HEK293 (cell line): ENCODE measurements around the gene HM13.

Source experiments
- CTCF ChIA-PET: fragments of 350-600 bp; formaldehyde crosslinking; extraction: SDS; loops from one replicate; lab custom pipeline; 2021; ENCODE audit warnings: antibody characterized with exemption; lab: Yijun Ruan, JAX
- POLR2A ChIA-PET: fragments of 300-600 bp; formaldehyde crosslinking; extraction: SDS; loops from one replicate; lab custom pipeline; 2020; ENCODE audit warnings: antibody characterized with exemption, inconsistent platforms; lab: Yijun Ruan, JAX
- H3K27ac ChIP-seq: fragments of 200-500 bp; sonication (Bioruptor generic); 2 replicates; pipeline ENCODE4 v1.5.1; 2014; ENCODE audit warnings: low read depth, low read length, control low read depth, inconsistent platforms; ENCODE audit errors: extremely low read depth
- H3K36me3 ChIP-seq, 2 experiments: fragments of 200-500 bp in 1 of 2; sonication (Bioruptor generic) in 1 of 2; 1 replicate in 1 of 2; 2 replicates in 1 of 2; pipeline ENCODE4 v1.5.1; 2014 to 2017; ENCODE audit warnings: inconsistent platforms in 2 of 2, low read length in 2 of 2; ENCODE audit not compliant: control insufficient read depth in 2 of 2, insufficient read depth in 1 of 2
- H3K4me1 ChIP-seq: fragments of 200-500 bp; sonication (Bioruptor generic); 2 replicates; pipeline ENCODE4 v1.5.1; 2014; ENCODE audit warnings: mild to moderate bottlenecking, low read length, inconsistent platforms; ENCODE audit not compliant: control insufficient read depth, insufficient read depth
- H3K4me3 ChIP-seq: 2 replicates; pipeline ENCODE4 v1.5.1; 2011; ENCODE audit warnings: low read depth, mild to moderate bottlenecking, control low read depth, low read length, moderate library complexity
- H3K9me3 ChIP-seq: fragments of 200-500 bp; sonication (Bioruptor generic); 2 replicates; pipeline ENCODE4 v1.5.1; 2014; ENCODE audit warnings: low read depth, low read length, inconsistent platforms; ENCODE audit not compliant: control insufficient read depth, insufficient read depth
- EGR2 ChIP-seq: fragments of 450-650 bp; formaldehyde crosslinking; IDR thresholded peaks from 2 replicates; pipeline ENCODE4 v1.5.1; 2016; ENCODE audit warnings: low read depth, missing biosample characterization, missing genetic modification characterization
- FEZF1 ChIP-seq: fragments of 450-650 bp; formaldehyde crosslinking; IDR thresholded peaks from 2 replicates; pipeline ENCODE4 v1.5.1; 2016; ENCODE audit warnings: missing biosample characterization, missing genetic modification characterization
- GLI4 ChIP-seq: fragments of 450-650 bp; formaldehyde crosslinking; IDR thresholded peaks from 2 replicates; pipeline ENCODE4 v1.5.1; 2016; ENCODE audit warnings: missing biosample characterization, missing genetic modification characterization
- KLF16 ChIP-seq: fragments of 450-650 bp; formaldehyde crosslinking; IDR thresholded peaks from 2 replicates; pipeline ENCODE4 v1.5.1; 2017; ENCODE audit warnings: missing biosample characterization, missing genetic modification characterization
- KLF17 ChIP-seq: fragments of 450-650 bp; formaldehyde crosslinking; IDR thresholded peaks from 2 replicates; pipeline ENCODE4 v1.5.1; 2016; ENCODE audit warnings: missing biosample characterization, missing genetic modification characterization
- MZF1 ChIP-seq: fragments of 450-650 bp; formaldehyde crosslinking; IDR thresholded peaks from 2 replicates; pipeline ENCODE4 v1.5.1; 2017; ENCODE audit warnings: missing biosample characterization, missing genetic modification characterization, borderline replicate concordance
- OSR2 ChIP-seq: fragments of 450-650 bp; formaldehyde crosslinking; IDR thresholded peaks from 2 replicates; pipeline ENCODE4 v1.5.1; 2016; ENCODE audit warnings: missing biosample characterization, missing genetic modification characterization
- PRDM6 ChIP-seq: fragments of 450-650 bp; formaldehyde crosslinking; IDR thresholded peaks from 2 replicates; pipeline ENCODE4 v1.5.1; 2017; ENCODE audit warnings: missing biosample characterization, missing genetic modification characterization
- SCRT1 ChIP-seq: fragments of 450-650 bp; formaldehyde crosslinking; IDR thresholded peaks from 2 replicates; pipeline ENCODE4 v1.5.1; 2016; ENCODE audit warnings: missing biosample characterization, missing genetic modification characterization, borderline replicate concordance
- YY2 ChIP-seq: fragments of 450-650 bp; formaldehyde crosslinking; IDR thresholded peaks from 2 replicates; pipeline ENCODE4 v1.5.1; 2016; ENCODE audit warnings: missing biosample characterization, missing genetic modification characterization
- ZBTB6 ChIP-seq: fragments of 450-650 bp; formaldehyde crosslinking; IDR thresholded peaks from 2 replicates; pipeline ENCODE4 v1.5.1; 2017; ENCODE audit warnings: missing biosample characterization, missing genetic modification characterization
- ZFHX2 ChIP-seq: fragments of 450-650 bp; formaldehyde crosslinking; conservative IDR thresholded peaks from 2 replicates; pipeline ENCODE4 v1.5.1; 2016; ENCODE audit warnings: missing biosample characterization, missing genetic modification characterization
- ZNF112 ChIP-seq: fragments of 450-650 bp; formaldehyde crosslinking; IDR thresholded peaks from 2 replicates; pipeline ENCODE4 v1.5.0; 2017; ENCODE audit warnings: missing biosample characterization, missing genetic modification characterization
- ZNF138 ChIP-seq: fragments of 450-650 bp; formaldehyde crosslinking; IDR thresholded peaks from 2 replicates; pipeline ENCODE4 v1.5.1; 2016; ENCODE audit warnings: missing biosample characterization, missing genetic modification characterization, borderline replicate concordance
- ZNF24 ChIP-seq: fragments of 450-650 bp; formaldehyde crosslinking; IDR thresholded peaks from 2 replicates; pipeline ENCODE4 v1.5.1; 2016; ENCODE audit warnings: missing biosample characterization, missing genetic modification characterization
- ZNF366 ChIP-seq: fragments of 450-650 bp; formaldehyde crosslinking; conservative IDR thresholded peaks from 2 replicates; pipeline ENCODE4 v1.5.1; 2016; ENCODE audit warnings: missing biosample characterization, missing genetic modification characterization
- ZNF391 ChIP-seq: fragments of 450-650 bp; formaldehyde crosslinking; IDR thresholded peaks from 2 replicates; pipeline ENCODE4 v1.5.1; 2016; ENCODE audit warnings: low read depth, missing biosample characterization, missing genetic modification characterization, borderline replicate concordance
- ZNF404 ChIP-seq: fragments of 450-650 bp; formaldehyde crosslinking; IDR thresholded peaks from 2 replicates; pipeline ENCODE4 v1.5.1; 2017; ENCODE audit warnings: missing biosample characterization, missing genetic modification characterization
- ZNF529 ChIP-seq: fragments of 450-650 bp; formaldehyde crosslinking; IDR thresholded peaks from 2 replicates; pipeline ENCODE4 v1.5.1; 2017; ENCODE audit warnings: missing genetic modification characterization, missing biosample characterization; ENCODE audit not compliant: insufficient replicate concordance
- ZNF600 ChIP-seq: fragments of 450-650 bp; formaldehyde crosslinking; IDR thresholded peaks from 2 replicates; pipeline ENCODE4 v1.5.1; 2016; ENCODE audit warnings: missing biosample characterization, missing genetic modification characterization
- ZNF624 ChIP-seq: fragments of 450-650 bp; formaldehyde crosslinking; IDR thresholded peaks from 2 replicates; pipeline ENCODE4 v1.5.1; 2017; ENCODE audit warnings: missing biosample characterization, missing genetic modification characterization
- ZNF626 ChIP-seq: fragments of 450-650 bp; sonication (Bioruptor Pico); formaldehyde crosslinking; IDR thresholded peaks from 2 replicates; pipeline ENCODE4 v1.5.1; 2018; ENCODE audit warnings: missing biosample characterization, missing genetic modification characterization, inconsistent platforms
- ZNF639 ChIP-seq: fragments of 450-650 bp; formaldehyde crosslinking; IDR thresholded peaks from 2 replicates; pipeline ENCODE4 v1.5.1; 2016; ENCODE audit warnings: missing biosample characterization, missing genetic modification characterization
- ZNF658 ChIP-seq: fragments of 450-650 bp; formaldehyde crosslinking; IDR thresholded peaks from 2 replicates; pipeline ENCODE4; 2016; ENCODE audit warnings: missing biosample characterization, missing genetic modification characterization
- ZNF768 ChIP-seq: fragments of 450-650 bp; formaldehyde crosslinking; IDR thresholded peaks from 2 replicates; pipeline ENCODE4 v1.5.1; 2018; ENCODE audit warnings: missing biosample characterization, mild to moderate bottlenecking, missing genetic modification characterization
- ZSCAN18 ChIP-seq: fragments of 450-650 bp; formaldehyde crosslinking; IDR thresholded peaks from 2 replicates; pipeline ENCODE4 v1.5.1; 2016; ENCODE audit warnings: missing biosample characterization, missing genetic modification characterization
- ZXDB ChIP-seq: fragments of 450-650 bp; formaldehyde crosslinking; IDR thresholded peaks from 2 replicates; pipeline ENCODE4 v1.5.1; 2016; ENCODE audit warnings: missing biosample characterization, missing genetic modification characterization

Gene HM13

GRCh38 chr20:31497838-31498540 lies 16.3 kb upstream of the HM13 start:
- Histone ChIP-seq H3K4me3 (no peak overlapping the region), H3K4me1 (0 out of 2 replicates have a peak, but pooled peaks cover 2% of the 10 kb centered on the region), H3K36me3 (no peaks in the 10 kb centered on the region), H3K27ac (no peak overlapping the region), H3K9me3 (no peaks in the 10 kb centered on the region)
- ChIA-PET CTCF (interaction anchor here (0.6 to 1.0 kb wide), 3 partner anchors 13 to 137 kb away, joined by 3 read pairs; no protein-coding TSS in a partner anchor), POLR2A (no interaction called here)
- TF ChIP-seq GLI4 (tag by site-specific recombination) (no peak), ZBTB6 (tag by site-specific recombination) (no peak), SCRT1 (tag by site-specific recombination) (no peak), ZNF391 (no peak), KLF16 (tag by site-specific recombination) (no peak), ZNF112 (tag by site-specific recombination) (no peak), EGR2 (tag by site-specific recombination) (peak; percentile 22; the same call in 1 of the 2 replicates), ZNF138 (no peak), ZNF626 (tag by site-specific recombination) (no peak), ZNF639 (tag by site-specific recombination) (no peak), ZFHX2 (tag by site-specific recombination) (peak; percentile 54), ZSCAN18 (tag by site-specific recombination) (no peak), FEZF1 (tag by site-specific recombination) (no peak), ZNF600 (tag by site-specific recombination) (no peak), ZNF529 (tag by site-specific recombination) (no peak), PRDM6 (tag by site-specific recombination) (no peak)

GRCh38 chr20:31500527-31500926 lies 13.7 kb upstream of the HM13 start:
- TF ChIP-seq ZNF24 (tag by site-specific recombination): no peak
- no peak for TF ChIP-seq OSR2 (tag by site-specific recombination)
- TF ChIP-seq YY2 (tag by site-specific recombination): no peak
- TF ChIP-seq ZNF658: no peak
- no peak for TF ChIP-seq ZNF366
- no peak for TF ChIP-seq MZF1 (tag by site-specific recombination)
- TF ChIP-seq ZNF624 (tag by site-specific recombination): no peak
- no peak for TF ChIP-seq ZXDB (tag by site-specific recombination)
- TF ChIP-seq ZNF768 (tag by site-specific recombination): no peak
- TF ChIP-seq ZNF404 (tag by site-specific recombination): no peak
- TF ChIP-seq KLF17 (tag by site-specific recombination): no peak
- TF ChIP-seq, all 188 proteins: peak for 0
- Histone ChIP-seq H3K36me3 (no peaks in the 10 kb centered on the region), H3K9me3 (no peaks in the 10 kb centered on the region), H3K4me3 (no peak overlapping the region), H3K4me1 (0 out of 2 replicates have a peak, but pooled peaks cover 2% of the 10 kb centered on the region), H3K27ac (no peak overlapping the region)
- ChIA-PET CTCF (interaction anchor here (0.6 to 4.3 kb wide), 3 partner anchors 41 to 87 kb away, joined by 3 to 123 read pairs (median 53); no protein-coding TSS in a partner anchor), POLR2A (no interaction called here)
